ENCODE data around the gene ERGIC1.

Gene ERGIC1

DNA sequence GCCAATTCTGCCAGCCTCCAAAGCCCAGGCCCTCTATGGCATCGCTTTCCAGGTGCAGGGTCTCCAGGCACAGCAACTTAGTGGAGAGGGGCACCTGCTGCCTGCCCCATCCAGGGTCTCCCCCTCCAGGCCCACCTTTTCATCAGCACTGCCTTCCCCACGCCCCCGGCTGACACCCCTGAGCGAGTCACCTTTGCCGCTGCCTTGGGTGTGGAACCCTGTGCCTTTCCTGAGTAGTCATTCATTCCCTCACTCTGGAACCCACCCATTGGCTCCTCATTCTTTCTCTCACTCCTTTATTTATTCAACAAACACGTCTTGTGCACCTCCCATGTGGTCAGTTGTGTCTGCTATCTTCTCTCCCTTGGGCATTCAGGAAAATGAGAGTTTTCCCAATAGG, 110.7 kb downstream of the ERGIC1 start:
- H3K4me3 ChIP-seq (ENCODE audit: low read length): no peak overlapping the region
- no peak for DNase-seq (ENCODE audit: low read depth)
- TF ChIP-seq, protein P1, sequence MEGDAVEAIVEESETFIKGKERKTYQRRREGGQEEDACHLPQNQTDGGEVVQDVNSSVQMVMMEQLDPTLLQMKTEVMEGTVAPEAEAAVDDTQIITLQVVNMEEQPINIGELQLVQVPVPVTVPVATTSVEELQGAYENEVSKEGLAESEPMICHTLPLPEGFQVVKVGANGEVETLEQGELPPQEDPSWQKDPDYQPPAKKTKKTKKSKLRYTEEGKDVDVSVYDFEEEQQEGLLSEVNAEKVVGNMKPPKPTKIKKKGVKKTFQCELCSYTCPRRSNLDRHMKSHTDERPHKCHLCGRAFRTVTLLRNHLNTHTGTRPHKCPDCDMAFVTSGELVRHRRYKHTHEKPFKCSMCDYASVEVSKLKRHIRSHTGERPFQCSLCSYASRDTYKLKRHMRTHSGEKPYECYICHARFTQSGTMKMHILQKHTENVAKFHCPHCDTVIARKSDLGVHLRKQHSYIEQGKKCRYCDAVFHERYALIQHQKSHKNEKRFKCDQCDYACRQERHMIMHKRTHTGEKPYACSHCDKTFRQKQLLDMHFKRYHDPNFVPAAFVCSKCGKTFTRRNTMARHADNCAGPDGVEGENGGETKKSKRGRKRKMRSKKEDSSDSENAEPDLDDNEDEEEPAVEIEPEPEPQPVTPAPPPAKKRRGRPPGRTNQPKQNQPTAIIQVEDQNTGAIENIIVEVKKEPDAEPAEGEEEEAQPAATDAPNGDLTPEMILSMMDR (IDR thresholded peaks at IDR 0.05; ENCODE audit: insufficient read depth, low read depth, low read length, missing control alignments): no peak

DNA sequence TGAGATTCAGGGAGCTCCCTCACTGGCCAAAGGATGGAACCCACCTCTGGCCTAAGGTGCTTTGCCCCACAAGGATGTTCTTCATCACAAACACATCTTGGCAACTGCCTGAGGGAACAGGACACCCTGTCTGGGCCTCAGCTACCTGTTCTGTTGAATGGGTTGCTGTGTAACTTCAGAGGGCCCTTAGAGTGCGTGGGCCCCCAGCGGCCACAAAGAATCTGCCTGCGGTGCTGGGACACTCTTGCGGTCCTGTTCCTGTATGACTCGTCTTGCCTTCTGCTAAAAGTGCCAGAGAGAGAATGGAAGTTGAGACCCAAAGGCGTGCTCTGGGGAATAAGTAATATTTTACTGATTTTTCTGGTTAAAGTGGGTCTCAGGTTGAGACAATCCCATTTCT, 111.1 kb downstream of the ERGIC1 start:
- no peak overlapping the region for H3K4me3 ChIP-seq (ENCODE audit: low read length)
- TF ChIP-seq, protein P1 (IDR thresholded peaks at IDR 0.05; ENCODE audit: insufficient read depth, low read depth, low read length, missing control alignments): no peak
- DNase-seq (ENCODE audit: low read depth): no peak

DNA sequence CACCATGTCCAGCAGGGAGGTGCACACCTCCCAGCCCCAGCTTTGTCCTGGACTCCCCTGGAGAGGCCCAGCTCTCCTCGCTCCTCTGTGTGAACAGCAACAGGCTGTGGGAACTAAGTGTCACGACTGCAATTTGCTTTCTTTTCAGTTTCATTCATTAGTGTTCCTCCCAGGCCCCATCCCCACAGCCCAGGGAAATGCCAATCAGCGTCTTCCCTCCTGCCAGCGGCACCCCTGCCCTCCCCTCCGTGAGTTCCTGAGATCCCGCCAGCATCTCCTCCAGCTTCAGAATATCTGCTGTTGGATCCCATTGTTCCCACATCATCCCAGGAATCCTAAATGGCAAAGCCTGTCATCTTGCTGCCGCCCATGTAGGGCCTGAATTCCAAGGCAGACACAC, 112.1 kb downstream of the ERGIC1 start:
- TF ChIP-seq, protein P1 (IDR thresholded peaks at IDR 0.05; ENCODE audit: insufficient read depth, low read depth, low read length, missing control alignments): no peak
- no peak for DNase-seq (ENCODE audit: low read depth)
- H3K4me3 ChIP-seq (ENCODE audit: low read length): no peak overlapping the region

DNA sequence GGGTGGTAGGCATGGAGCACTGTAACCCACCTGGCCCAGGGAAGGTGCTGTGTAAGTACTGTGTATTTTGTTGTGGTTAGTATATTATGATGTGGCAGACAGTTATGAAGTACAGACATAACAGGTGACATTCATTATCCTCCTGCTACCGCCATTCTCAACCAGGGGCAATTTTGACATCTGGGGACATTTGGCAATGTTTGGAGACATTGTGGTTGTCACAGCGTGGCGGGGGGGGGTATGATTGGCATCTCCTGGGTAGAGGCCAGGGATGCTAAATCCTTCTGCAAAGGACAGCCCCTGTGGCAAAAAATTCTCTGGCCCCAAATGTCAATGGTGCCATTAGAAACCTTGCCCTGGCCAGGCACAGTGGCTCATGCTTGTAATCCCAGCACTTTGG, 115.4 kb downstream of the ERGIC1 start:
- H3K4me3 ChIP-seq (ENCODE audit: low read length): no peak overlapping the region
- no peak for DNase-seq (ENCODE audit: low read depth)
- TF ChIP-seq, protein P1 (IDR thresholded peaks at IDR 0.05; ENCODE audit: insufficient read depth, low read depth, low read length, missing control alignments): no peak

DNA sequence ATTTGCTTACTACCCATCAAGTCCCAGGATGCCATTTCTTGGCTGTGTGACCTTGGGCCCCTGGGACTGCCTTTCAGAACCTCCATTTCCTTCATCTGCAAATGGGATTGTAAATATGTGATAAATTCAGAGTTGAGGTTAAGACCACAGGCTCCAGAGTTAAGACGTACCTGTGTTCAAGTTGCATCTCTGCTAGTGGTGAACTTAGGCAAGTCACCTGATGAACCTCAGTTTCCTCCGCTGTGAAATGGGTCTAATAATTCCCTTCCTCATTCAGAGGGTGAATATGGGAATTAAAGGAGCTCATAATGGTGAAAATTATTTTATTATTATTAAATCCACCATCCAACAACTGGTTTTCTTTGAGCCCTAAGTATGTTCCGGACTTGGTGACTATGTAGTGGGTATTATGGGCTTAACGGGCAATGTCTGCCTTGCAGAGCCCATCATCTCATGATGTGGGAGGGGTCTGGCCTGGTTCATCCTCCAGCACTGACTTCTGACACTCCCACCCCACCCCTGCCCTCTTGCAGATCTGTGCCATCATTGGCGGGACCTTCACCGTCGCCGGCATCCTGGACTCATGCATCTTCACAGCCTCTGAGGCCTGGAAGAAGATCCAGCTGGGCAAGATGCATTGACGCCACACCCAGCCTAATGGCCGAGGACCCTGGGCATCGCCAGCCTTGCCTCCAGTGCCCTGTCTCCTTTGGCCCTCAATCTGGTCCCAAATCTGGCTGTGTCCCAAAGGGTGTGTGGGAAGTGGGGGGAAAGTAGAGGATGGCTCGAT, 116.3 kb downstream of the ERGIC1 start:
- TF ChIP-seq, protein P1 (IDR thresholded peaks at IDR 0.05; ENCODE audit: insufficient read depth, low read depth, low read length, missing control alignments): no peak
- H3K4me3 ChIP-seq (ENCODE audit: low read length): no peak overlapping the region
- DNase-seq (ENCODE audit: low read depth): no peak

DNA sequence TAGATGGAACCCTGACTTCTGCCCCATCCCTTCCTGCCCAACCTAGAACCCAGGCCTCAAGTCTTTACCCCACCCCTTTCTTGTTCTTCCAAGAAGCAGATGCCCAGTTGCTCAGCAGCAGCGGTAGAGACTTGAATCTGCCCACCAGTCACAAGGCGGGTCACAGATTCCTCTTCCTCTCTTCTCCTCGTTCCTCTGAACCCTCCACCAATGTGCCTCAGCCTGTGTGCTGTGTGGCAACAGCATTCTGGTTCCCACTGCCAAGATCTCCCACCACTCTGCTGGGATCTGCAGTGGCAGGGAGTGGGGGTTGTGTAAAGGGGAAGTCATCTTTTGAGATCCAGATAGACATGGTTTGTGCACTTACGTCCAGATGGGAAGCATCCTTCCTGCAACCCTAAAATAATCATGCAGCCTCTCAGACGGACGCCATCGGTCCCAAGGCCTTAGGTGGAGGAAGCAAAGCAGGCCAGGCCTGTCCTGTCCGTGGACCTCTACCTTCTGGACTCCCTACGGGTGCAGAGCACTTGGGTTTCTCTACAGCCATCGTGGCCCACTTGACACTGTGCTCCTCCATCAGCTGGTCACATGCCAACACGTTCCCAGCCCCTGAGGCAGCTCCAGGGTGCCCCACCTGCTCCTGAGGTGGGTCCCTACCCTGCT, 117.5 kb downstream of the ERGIC1 start:
- TF ChIP-seq, protein P1 (IDR thresholded peaks at IDR 0.05; ENCODE audit: insufficient read depth, low read depth, low read length, missing control alignments): no peak
- no peak for DNase-seq (ENCODE audit: low read depth)
- H3K4me3 ChIP-seq (ENCODE audit: low read length): no peak overlapping the region

All from epithelial cell of esophagus (primary cell).